ENCODE measurements around the gene CCNDBP1.

DNA sequence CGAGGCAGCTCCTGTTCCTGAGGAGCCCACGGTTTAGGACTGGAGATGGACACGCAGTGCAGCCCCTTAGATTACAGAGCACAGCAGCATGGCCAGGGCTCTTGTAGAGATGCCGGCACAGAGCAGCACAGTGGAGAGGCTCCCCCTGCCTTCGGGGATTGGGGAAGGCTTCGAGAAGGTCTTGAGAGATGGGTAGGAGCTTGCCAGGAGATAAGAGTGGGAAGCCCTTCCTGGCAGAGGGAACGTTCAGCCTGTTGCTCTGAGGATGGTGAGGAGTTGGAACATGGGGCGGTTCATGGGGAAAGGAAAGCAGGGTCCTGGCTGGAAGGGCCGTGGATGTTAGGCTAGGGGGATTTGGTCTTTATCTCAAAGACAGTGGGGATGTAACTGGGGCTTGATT is 25.6 kb downstream of the CCNDBP1 start:
- TF ChIP-seq, protein P1, sequence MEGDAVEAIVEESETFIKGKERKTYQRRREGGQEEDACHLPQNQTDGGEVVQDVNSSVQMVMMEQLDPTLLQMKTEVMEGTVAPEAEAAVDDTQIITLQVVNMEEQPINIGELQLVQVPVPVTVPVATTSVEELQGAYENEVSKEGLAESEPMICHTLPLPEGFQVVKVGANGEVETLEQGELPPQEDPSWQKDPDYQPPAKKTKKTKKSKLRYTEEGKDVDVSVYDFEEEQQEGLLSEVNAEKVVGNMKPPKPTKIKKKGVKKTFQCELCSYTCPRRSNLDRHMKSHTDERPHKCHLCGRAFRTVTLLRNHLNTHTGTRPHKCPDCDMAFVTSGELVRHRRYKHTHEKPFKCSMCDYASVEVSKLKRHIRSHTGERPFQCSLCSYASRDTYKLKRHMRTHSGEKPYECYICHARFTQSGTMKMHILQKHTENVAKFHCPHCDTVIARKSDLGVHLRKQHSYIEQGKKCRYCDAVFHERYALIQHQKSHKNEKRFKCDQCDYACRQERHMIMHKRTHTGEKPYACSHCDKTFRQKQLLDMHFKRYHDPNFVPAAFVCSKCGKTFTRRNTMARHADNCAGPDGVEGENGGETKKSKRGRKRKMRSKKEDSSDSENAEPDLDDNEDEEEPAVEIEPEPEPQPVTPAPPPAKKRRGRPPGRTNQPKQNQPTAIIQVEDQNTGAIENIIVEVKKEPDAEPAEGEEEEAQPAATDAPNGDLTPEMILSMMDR (IDR thresholded peaks at IDR 0.05 in 8 of 11, conservative IDR thresholded peaks at IDR 0.05 in 3 of 11) = no peak
- TF ChIP-seq POLR2AphosphoS5 (IDR thresholded peaks at IDR 0.05) (no peak), POLR2A (IDR thresholded peaks at IDR 0.05) (no peak)
